HepG2 (cell line): ENCODE results near the gene PRKAR1B. TPM values are rescaled to one million over a fixed set of nuclear protein-coding genes. Genes with fewer than 3 reads are reported as not detected.

Experiments used
- ATAC-seq: fragments of 200-7000 bp; cut with Tn5 transposase; 3 replicates; pipeline ENCODE4 v1.9.1; 2020; ENCODE audit warnings: mild to moderate bottlenecking, moderate library complexity
- BruUV-seq: library from RNA; stranded (reverse); fragments of 400-500 nt; replicated peaks from 2 replicates; lab custom pipeline; 2021; lab: Mats Ljungman, UMichigan
- CTCF ChIA-PET: fragments of 300-600 bp; formaldehyde crosslinking; extraction: SDS; loops from one replicate; lab custom pipeline; 2021; ENCODE audit warnings: low total read pairs, inconsistent platforms, low intra/inter-chr PET ratio; lab: Yijun Ruan, JAX
- POLR2A ChIA-PET: fragments of 350-600 bp; sonication (Branson Sonifier 250); formaldehyde crosslinking; loops from one replicate; lab custom pipeline; 2020; ENCODE audit warnings: antibody characterized with exemption, inconsistent platforms; lab: Yijun Ruan, JAX
- DNase-seq: peaks from one replicate; pipeline ENCODE4 v3.0.0-alpha.2; 2015; ENCODE audit warnings: low spot score
- FAIRE-seq: peaks from 3 replicates; lab custom pipeline; 2011; peaks lifted over from hg19 to GRCh38; lab: Jason Lieb, UNC
- H2AFZ ChIP-seq: one replicate; pipeline ENCODE4 v1.6.1; 2011; ENCODE audit warnings: low read length, inconsistent platforms
- H3K27ac ChIP-seq: fragments of 300-600 bp; 3 replicates; pipeline ENCODE4 v1.8.0; 2011; ENCODE audit warnings: mixed run types, mild to moderate bottlenecking, mixed read lengths, low read length, inconsistent platforms; ENCODE audit not compliant: insufficient read depth; ENCODE audit errors: extremely low read length
- H3K27me3 ChIP-seq, 2 experiments: fragments of 200-600 bp in 1 of 2; 2 replicates in 1 of 2; 3 replicates in 1 of 2; pipeline versions ENCODE4 v1.6.0 to v1.8.0; 2011; ENCODE audit warnings: low read length in 2 of 2, mild to moderate bottlenecking in 2 of 2, moderate library complexity in 2 of 2, inconsistent platforms in 1 of 2; ENCODE audit not compliant: insufficient read depth in 2 of 2, control insufficient read depth in 1 of 2
- H3K36me3 ChIP-seq, 2 experiments: fragments of 200-600 bp in 1 of 2; replicated peaks in 1 of 2; 2 replicates in 1 of 2; 3 replicates in 1 of 2; pipeline versions ENCODE4 v1.5.1 to v1.8.0; 2011; ENCODE audit warnings: low read length in 2 of 2, inconsistent platforms in 1 of 2; ENCODE audit not compliant: insufficient read depth in 2 of 2, control insufficient read depth in 1 of 2
- H3K4me1 ChIP-seq: 2 replicates; pipeline ENCODE4 v1.5.1; 2012; ENCODE audit warnings: low read length, inconsistent platforms; ENCODE audit not compliant: insufficient read depth
- H3K4me2 ChIP-seq: 2 replicates; pipeline ENCODE4 v1.6.0; 2011; ENCODE audit warnings: low read depth, low read length, inconsistent platforms
- H3K4me3 ChIP-seq, 3 experiments: fragments of 200-600 bp in 1 of 3; sonication (generic), shearing (Covaris generic) in 1 of 3; replicated peaks in 1 of 3; 2 replicates each; pipeline ENCODE4 v1.5.1; 2011 to 2016; ENCODE audit warnings: low read length in 3 of 3, inconsistent platforms in 2 of 3, low read depth in 2 of 3, mild to moderate bottlenecking in 2 of 3, control low read depth in 1 of 3, mixed read lengths in 1 of 3; ENCODE audit not compliant: insufficient read depth in 1 of 3
- H3K79me2 ChIP-seq: one replicate; pipeline ENCODE4 v1.6.1; 2011; ENCODE audit warnings: low read length, inconsistent platforms; ENCODE audit not compliant: insufficient read depth
- H3K9ac ChIP-seq: 2 replicates; pipeline ENCODE4 v1.6.0; 2011; ENCODE audit warnings: mild to moderate bottlenecking, low read depth, low read length, inconsistent platforms; ENCODE audit not compliant: insufficient read depth
- H3K9me3 ChIP-seq: 2 replicates; pipeline ENCODE4 v1.5.1; 2012; ENCODE audit warnings: mild to moderate bottlenecking, low read length
- H4K20me1 ChIP-seq: 2 replicates; pipeline ENCODE4 v1.6.0; 2011; ENCODE audit warnings: inconsistent platforms, mild to moderate bottlenecking, low read length, moderate library complexity; ENCODE audit not compliant: insufficient read depth
- HDAC2 ChIP-seq: sonication (generic); formaldehyde crosslinking; IDR thresholded peaks from 2 replicates; pipeline ENCODE4 v1.4.0; 2020; ENCODE audit warnings: missing genetic modification reagents
- SMAD9 ChIP-seq: sonication (generic); formaldehyde crosslinking; IDR thresholded peaks from 2 replicates; pipeline ENCODE4 v1.5.1; 2020; ENCODE audit warnings: mild to moderate bottlenecking, missing genetic modification reagents
- TOPORS ChIP-seq: sonication (generic); formaldehyde crosslinking; IDR thresholded peaks from 2 replicates; pipeline ENCODE4 v1.8.0; 2023; ENCODE audit warnings: mild to moderate bottlenecking, missing genetic modification reagents
- ZBTB43 ChIP-seq: sonication (generic); formaldehyde crosslinking; conservative IDR thresholded peaks from 2 replicates; pipeline ENCODE4 v1.4.0; 2020; ENCODE audit warnings: missing genetic modification reagents
- ZNF44 ChIP-seq: sonication (generic); formaldehyde crosslinking; IDR thresholded peaks from 2 replicates; pipeline ENCODE4 v1.5.1; 2020; ENCODE audit warnings: mild to moderate bottlenecking, missing genetic modification reagents
- WGBS: methylation state at CpG from one replicate; pipeline ENCODE4 v1.1.6; 2017; ENCODE audit warnings: low lambda C conversion rate; 5-methylcytosine and 5-hydroxymethylcytosine counted together
- in situ Hi-C: cut with HindIII; loops from 2 replicates; pipeline ENCODE4 v1.10.0; 2017; ENCODE audit warnings: low pct_unique_long_range_greater_than_20kb; ENCODE audit not compliant: extremely low pct_ligation_motif_present
- intact Hi-C: fragments of 100-400 bp; cut with micrococcal nuclease; formaldehyde crosslinking; loops from one replicate; pipeline ENCODE4 v1.10.0; 2022; ENCODE audit not compliant: unreplicated experiment
- polyA plus RNA-seq, 8 experiments: library from polyadenylated mRNA; depleted of rRNA in 3 of 8; stranded (reverse) in 7 of 8; unstranded in 1 of 8; fragments of >200 nt; fragmentation: Illumina TruSeq in 4 of 8; extraction: Trizol in 4 of 8; gene quantifications; 2 replicates each; pipeline versions ENCODE4 v1.2.1 to v1.2.3, GENCODE V29; 2011 to 2016; ENCODE audit warnings: low read depth in 4 of 8, missing spikeins in 1 of 8, mixed read lengths in 1 of 8; ENCODE audit not compliant: insufficient read depth in 1 of 8
- total RNA-seq, 5 experiments: library from RNA; depleted of rRNA; stranded (reverse); fragments of >200 nt; fragmentation: Illumina TruSeq; extraction: Trizol; gene quantifications; 2 replicates each; pipeline ENCODE4 v1.2.3, GENCODE V29; 2016; ENCODE audit warnings: low read depth in 1 of 5

Gene PRKAR1B
- total and polyA plus RNA-seq, 2 of the 13 experiments (the other 11 are each of a cell fraction or from before 2014, with no cell fraction given), result 7.9 to 28.2 TPM

GRCh38 chr7:748446-748845, 21.4 kb upstream of the PRKAR1B start:
- Histone ChIP-seq H2AFZ (no peak overlapping the region), H4K20me1 (0 out of 2 replicates have a peak, but pooled peaks cover 3% of the 10 kb centered on the region), H3K79me2 (peaks cover 4% of the 10 kb centered on the region), H3K4me3 (no peak overlapping the region), H3K9me3 (no peaks in the 10 kb centered on the region), H3K27me3 (no peaks in the 10 kb centered on the region), H3K36me3 (peaks cover 18 to 48% of the 10 kb centered on the region in 2 experiments; a peak in 4 of 5 replicates), H3K27ac (no peak overlapping the region), H3K4me2 (no peak overlapping the region), H3K4me1 (no peaks in the 10 kb centered on the region), H3K9ac (no peak overlapping the region)
- in situ Hi-C loops, result no loop called here
- intact Hi-C loops, result no loop called here
- TF ChIP-seq SMAD9 (CRISPR knock-in tag) (no peak), ZNF44 (no peak), TOPORS (no peak)
- ChIA-PET CTCF (no interaction called here), POLR2A (no interaction called here)
- 98% methylated on average over 12 of the region's 15 CpGs for WGBS
- no TSS peak for BruUV-seq
- no peak for DNase-seq
- FAIRE-seq, result no peak
- ATAC-seq, result no peak

- H3K4me2 ChIP-seq, result no peak overlapping the region
- H3K36me3 ChIP-seq, result peaks cover 12 to 41% of the 10 kb centered on the region in 2 experiments; a peak in 4 of 5 replicates
- no peak for ATAC-seq
- H3K4me1 ChIP-seq, result no peaks in the 10 kb centered on the region
- H3K27me3 ChIP-seq, result no peaks in the 10 kb centered on the region
- in situ Hi-C loops, result no loop called here
- TF ChIP-seq ZBTB43, result no peak
- no peak for TF ChIP-seq HDAC2 (CRISPR knock-in tag)
- no peak overlapping the region for H3K27ac ChIP-seq
- ChIA-PET CTCF (no interaction called here), POLR2A (no interaction called here)
- H3K9me3 ChIP-seq, result no peaks in the 10 kb centered on the region
- no peak for DNase-seq
- intact Hi-C loops, result no loop called here
- peaks cover 4% of the 10 kb centered on the region for H3K79me2 ChIP-seq
- WGBS, result 91% methylated on average over 11 of the region's 12 CpGs
- H2AFZ ChIP-seq, result no peak overlapping the region
- H3K9ac ChIP-seq, result no peak overlapping the region
- no TSS peak for BruUV-seq
- FAIRE-seq, result no peak
- 0 out of 2 replicates have a peak, but pooled peaks cover 3% of the 10 kb centered on the region for H4K20me1 ChIP-seq
- H3K4me3 ChIP-seq, result no peak overlapping the region
Measured at GRCh38 chr7:747186-747585, 20.1 kb upstream of the PRKAR1B start.
